H1 (cell line): Measurements from ENCODE around the gene BUB1B. TPM values are rescaled to one million over a fixed set of nuclear protein-coding genes. Genes with fewer than 3 reads are reported as not detected.

Source experiments
- CTCF ChIA-PET: fragments of 300-600 bp; sonication (Branson Sonifier 250); formaldehyde crosslinking; loops from one replicate; lab custom pipeline; 2021; ENCODE audit not compliant: partially characterized antibody; lab: Charles Lee
- POLR2A ChIA-PET: fragments of 300-600 bp; sonication (Branson Sonifier 250); formaldehyde crosslinking; loops from one replicate; lab custom pipeline; 2021; ENCODE audit warnings: inconsistent platforms; ENCODE audit not compliant: partially characterized antibody; lab: Charles Lee
- DNase-seq, 2 experiments: peaks; one replicate each; pipeline versions ENCODE4 v3.0.0 to v3.0.0-alpha.2; 2010 to 2022; ENCODE audit warnings: low spot score in 2 of 2, low read depth in 1 of 2, mixed read lengths in 1 of 2
- FAIRE-seq: peaks from 2 replicates; lab custom pipeline; 2011; peaks lifted over from hg19 to GRCh38; lab: Jason Lieb, UNC
- H2AFZ ChIP-seq: 2 replicates; pipeline ENCODE4 v1.8.1; 2012; ENCODE audit warnings: low read length, inconsistent platforms
- H2AK5ac ChIP-seq: 2 replicates; pipeline ENCODE4 v1.6.1; 2013; ENCODE audit warnings: low read depth, low read length
- H2BK120ac ChIP-seq: replicated peaks from 2 replicates; pipeline ENCODE3; 2013; ENCODE audit warnings: low read depth, low read length, inconsistent platforms
- H2BK12ac ChIP-seq: 2 replicates; pipeline ENCODE4 v1.6.1; 2013; ENCODE audit warnings: low read depth, low read length
- H2BK15ac ChIP-seq: 2 replicates; pipeline ENCODE4 v1.6.1; 2013; ENCODE audit warnings: low read length
- H2BK20ac ChIP-seq: 2 replicates; pipeline ENCODE4 v1.6.1; 2013; ENCODE audit warnings: low read length
- H2BK5ac ChIP-seq: 2 replicates; pipeline ENCODE4 v1.6.1; 2013; ENCODE audit warnings: low read depth, low read length
- H3K14ac ChIP-seq: 2 replicates; pipeline ENCODE4 v1.6.1; 2013; ENCODE audit warnings: inconsistent platforms; ENCODE audit not compliant: insufficient read length
- H3K18ac ChIP-seq: 2 replicates; pipeline ENCODE4 v1.6.1; 2013; ENCODE audit warnings: low read length; ENCODE audit errors: extremely low read depth
- H3K23ac ChIP-seq: 2 replicates; pipeline ENCODE4 v1.6.1; 2013; ENCODE audit warnings: inconsistent platforms; ENCODE audit not compliant: insufficient read length
- H3K23me2 ChIP-seq: 2 replicates; pipeline ENCODE4 v1.6.1; 2013; ENCODE audit warnings: low read depth, low read length
- H3K27ac ChIP-seq: 2 replicates; pipeline ENCODE4 v1.6.1; 2011; ENCODE audit warnings: low read depth, low read length, inconsistent platforms
- H3K27me3 ChIP-seq, 4 experiments: replicated peaks in 1 of 4; 1 replicate in 1 of 4; 2 replicates in 3 of 4; pipeline versions ENCODE4 v1.6.1 to v1.8.1; 2011 to 2013; ENCODE audit warnings: low read length in 3 of 4, mild to moderate bottlenecking in 3 of 4, inconsistent platforms in 2 of 4, mixed read lengths in 2 of 4, moderate library complexity in 1 of 4; ENCODE audit not compliant: control insufficient read depth in 3 of 4, insufficient read depth in 3 of 4; ENCODE audit errors: extremely low read depth in 1 of 4
- H3K36me3 ChIP-seq, 4 experiments: 2 replicates each; pipeline versions ENCODE4 v1.6.1 to v1.8.1; 2011 to 2013; ENCODE audit warnings: mild to moderate bottlenecking in 4 of 4, low read length in 3 of 4, moderate library complexity in 2 of 4, control low read depth in 1 of 4, inconsistent platforms in 1 of 4; ENCODE audit not compliant: insufficient read depth in 4 of 4, control insufficient read depth in 2 of 4
- H3K4ac ChIP-seq: replicated peaks from 2 replicates; pipeline ENCODE3; 2013; ENCODE audit warnings: low read length, low read depth, mixed read lengths, inconsistent platforms; ENCODE audit not compliant: insufficient read length
- H3K4me1 ChIP-seq, 4 experiments: replicated peaks in 1 of 4; 1 replicate in 1 of 4; 2 replicates in 3 of 4; pipeline versions ENCODE4 v1.6.1 to v1.8.1; 2011 to 2013; ENCODE audit warnings: low read length in 3 of 4, inconsistent platforms in 2 of 4, mixed read lengths in 1 of 4; ENCODE audit not compliant: insufficient read depth in 4 of 4, control insufficient read depth in 3 of 4
- H3K4me2 ChIP-seq, 2 experiments: 2 replicates each; pipeline versions ENCODE4 v1.6.1 to v1.8.1; 2011 to 2013; ENCODE audit warnings: low read depth in 2 of 2, low read length in 2 of 2, control low read depth in 1 of 2, inconsistent platforms in 1 of 2, mild to moderate bottlenecking in 1 of 2; ENCODE audit not compliant: insufficient read depth in 1 of 2
- H3K4me3 ChIP-seq, 4 experiments: fragments of 200-600, 300-600 bp in 1 of 4; sonication (generic), shearing (Covaris generic), sonication (Bioruptor Twin) in 1 of 4; 2 replicates each; pipeline versions ENCODE4 v1.5.1 to v1.8.1; 2011 to 2016; ENCODE audit warnings: low read length in 4 of 4, low read depth in 3 of 4, control low read depth in 2 of 4, inconsistent platforms in 2 of 4, mild to moderate bottlenecking in 2 of 4, mixed read lengths in 1 of 4, moderate library complexity in 1 of 4; ENCODE audit not compliant: insufficient read depth in 2 of 4; ENCODE audit errors: extremely low read depth in 1 of 4
- H3K56ac ChIP-seq: replicated peaks from 2 replicates; pipeline ENCODE3; 2013; ENCODE audit warnings: low read depth, mild to moderate bottlenecking, mixed read lengths, low read length, inconsistent platforms; ENCODE audit not compliant: insufficient read length
- H3K79me1 ChIP-seq: 2 replicates; pipeline ENCODE4 v1.6.1; 2013; ENCODE audit warnings: low read depth, low read length, control low read depth
- H3K79me2 ChIP-seq, 2 experiments: 2 replicates each; pipeline versions ENCODE4 v1.6.1 to v1.8.1; 2012 to 2013; ENCODE audit warnings: low read length in 2 of 2, mild to moderate bottlenecking in 2 of 2, inconsistent platforms in 1 of 2; ENCODE audit not compliant: insufficient read depth in 2 of 2, control insufficient read depth in 1 of 2
- H3K9ac ChIP-seq, 4 experiments: replicated peaks in 1 of 4; 1 replicate in 1 of 4; 2 replicates in 3 of 4; pipeline versions ENCODE4 v1.6.1 to v1.8.1; 2011 to 2013; ENCODE audit warnings: low read depth in 3 of 4, low read length in 3 of 4, control low read depth in 2 of 4, mild to moderate bottlenecking in 2 of 4, moderate library complexity in 2 of 4, inconsistent platforms in 1 of 4; ENCODE audit errors: extremely low read depth in 1 of 4
- H3K9me3 ChIP-seq, 2 experiments: 2 replicates each; pipeline versions ENCODE4 v1.6.1 to v1.8.1; 2012 to 2013; ENCODE audit warnings: mild to moderate bottlenecking in 2 of 2, moderate library complexity in 2 of 2, control low read depth in 1 of 2, inconsistent platforms in 1 of 2, low read depth in 1 of 2, low read length in 1 of 2, mixed read lengths in 1 of 2; ENCODE audit not compliant: insufficient read depth in 2 of 2
- H4K20me1 ChIP-seq, 2 experiments: replicated peaks in 1 of 2; 2 replicates each; pipeline versions ENCODE3 to v1.8.1; 2011 to 2013; ENCODE audit warnings: inconsistent platforms in 2 of 2, low read length in 2 of 2, mild to moderate bottlenecking in 1 of 2; ENCODE audit not compliant: insufficient read depth in 2 of 2, control insufficient read depth in 1 of 2
- H4K5ac ChIP-seq: 2 replicates; pipeline ENCODE4 v1.6.1; 2013; ENCODE audit warnings: low read length, low read depth, mixed read lengths, inconsistent platforms; ENCODE audit not compliant: insufficient read length
- H4K8ac ChIP-seq: 2 replicates; pipeline ENCODE4 v1.8.0; 2013; ENCODE audit warnings: mild to moderate bottlenecking, moderate library complexity, low read length, inconsistent platforms; ENCODE audit not compliant: insufficient read depth; ENCODE audit errors: extremely low read depth
- H4K91ac ChIP-seq: replicated peaks from 2 replicates; pipeline ENCODE3; 2013; ENCODE audit warnings: low read length, mixed read lengths, inconsistent platforms; ENCODE audit not compliant: insufficient read length
- ASH2L ChIP-seq: fragments of 200-600, 300-600 bp; sonication (generic); IDR thresholded peaks from one replicate; pipeline ENCODE4 v1.7.1; 2017; ENCODE audit warnings: low read length
- CBX5 ChIP-seq: fragments of 300-800, 300-1000 bp; sonication (generic); IDR thresholded peaks from 2 replicates; pipeline ENCODE4 v1.7.1; 2016; ENCODE audit warnings: antibody characterized with exemption, low read length, low read depth
- CEBPB ChIP-seq: IDR thresholded peaks from 2 replicates; pipeline ENCODE4 v1.6.1; 2012; ENCODE audit warnings: low read depth, low read length
- CHD2 ChIP-seq: IDR thresholded peaks from 2 replicates; pipeline ENCODE4 v1.6.1; 2012; ENCODE audit warnings: low read length, improper control_type of control experiment
- GABPA ChIP-seq: IDR thresholded peaks from 2 replicates; pipeline ENCODE4 v1.6.1; 2011; ENCODE audit warnings: mild to moderate bottlenecking, low read length, moderate library complexity, borderline replicate concordance; ENCODE audit not compliant: insufficient read depth
- HDAC2 ChIP-seq, 2 experiments: fragments of 300-600 bp in 1 of 2; sonication (generic) in 1 of 2; IDR thresholded peaks; 2 replicates each; pipeline ENCODE4 v1.6.1; 2011 to 2012; ENCODE audit warnings: low read depth in 2 of 2, low read length in 2 of 2, mild to moderate bottlenecking in 2 of 2, moderate library complexity in 2 of 2, borderline replicate concordance in 1 of 2, inconsistent platforms in 1 of 2
- NANOG ChIP-seq: IDR thresholded peaks from 2 replicates; pipeline ENCODE4 v1.6.1; 2011; ENCODE audit warnings: low read length, low read depth, mild to moderate bottlenecking, inconsistent platforms; ENCODE audit not compliant: insufficient read depth, poor library complexity, severe bottlenecking
- SRF ChIP-seq: IDR thresholded peaks from 2 replicates; pipeline ENCODE4 v1.6.1; 2011; ENCODE audit warnings: mild to moderate bottlenecking, low read depth, low read length, moderate library complexity
- TEAD4 ChIP-seq: IDR thresholded peaks from 2 replicates; pipeline ENCODE4 v1.6.1; 2012; ENCODE audit warnings: low read depth, low read length, inconsistent platforms, mixed read lengths
- WGBS, 2 experiments: shearing (Covaris generic) in 1 of 2; methylation state at CpG; one replicate each; pipeline versions ENCODE4 v1.1.6 to v1.1.7; 2013 to 2015; ENCODE audit warnings: low lambda C conversion rate in 2 of 2, mixed read lengths in 2 of 2, inconsistent platforms in 1 of 2, low coverage in 1 of 2, missing lambda C conversion rate in 1 of 2; ENCODE audit not compliant: insufficient replicate concordance in 2 of 2, insufficient coverage in 1 of 2, insufficient read length in 1 of 2; ENCODE audit errors: extremely low coverage in 1 of 2, missing lambda C conversion rate in 1 of 2; 5-methylcytosine and 5-hydroxymethylcytosine counted together
- polyA plus RNA-seq, 7 experiments: library from polyadenylated mRNA; depleted of rRNA in 3 of 7; stranded (reverse) in 5 of 7; unstranded in 2 of 7; fragments of >200 nt in 5 of 7; fragments of 200-250 nt in 2 of 7; gene quantifications; 1 replicate in 5 of 7; 2 replicates in 1 of 7; 4 replicates in 1 of 7; pipeline versions ENCODE4 v1.2.1 to v1.2.3, GENCODE V29; 2011 to 2013; ENCODE audit warnings: missing spikeins in 2 of 7, mixed read lengths in 2 of 7
- total RNA-seq: library from RNA; stranded (reverse); fragmentation: NEBNext Ultra II Directional; extraction: Animal tissue kit (Norgen Biotek cat#: 25700); gene quantifications from 2 replicates; pipeline ENCODE4 v1.2.1, GENCODE V29; 2021
- TF ChIP-seq, protein P1 (sequence below): IDR thresholded peaks from 2 replicates; pipeline ENCODE4 v1.6.1; 2012; ENCODE audit warnings: low read length, inconsistent platforms

The BUB1B gene
- total and polyA plus RNA-seq, 2 of the 8 experiments (the other 6 are each of a cell fraction or from before 2014, with no cell fraction given): 48.9 to 144 TPM

- H3K4me3 ChIP-seq: no peak overlapping the region
- no peak overlapping the region for H4K8ac ChIP-seq
- no peak overlapping the region for H4K5ac ChIP-seq
- peaks cover 8% of the 10 kb centered on the region for H3K23me2 ChIP-seq
- no peak overlapping the region for H2BK120ac ChIP-seq
- peaks cover 15 to 29% (median 22%) of the 10 kb centered on the region in 4 experiments for H3K4me1 ChIP-seq
- CTCF ChIA-PET: interaction anchor here (1.3 to 16.9 kb wide), 4 partner anchors 49 to 115 kb away, joined by 4 to 249 read pairs (median 28); partner anchors contain the start of gene BMF
- POLR2A ChIA-PET: interaction anchor here (1.1 to 11.5 kb wide), 4 partner anchors 11 to 122 kb away, joined by 3 to 143 read pairs (median 10); partner anchors contain the start of gene BMF
- peak overlapping the region; percentile 30; the same call in 1 of the 2 replicates for H2BK12ac ChIP-seq
- no peak overlapping the region for H3K4ac ChIP-seq
- H4K20me1 ChIP-seq: peaks cover 3 to 5% of the 10 kb centered on the region in 2 experiments
- no peak overlapping the region for H3K27ac ChIP-seq
- no peak for DNase-seq
- peak overlapping the region; percentile 9; the same call in 1 of the 2 replicates for H2BK5ac ChIP-seq
- no peak overlapping the region for H2AK5ac ChIP-seq
- no peak overlapping the region for H3K14ac ChIP-seq
- no peaks in the 10 kb centered on the region for H3K27me3 ChIP-seq
- no peak overlapping the region for H2BK15ac ChIP-seq
- 96% methylated on average over 7 of the region's 7 CpGs; no CpG with 5 or more reads in 1 of the 2 experiments for WGBS, 2 experiments
- H3K36me3 ChIP-seq: no peaks in the 10 kb centered on the region
- H2AFZ ChIP-seq: peak overlapping the region; percentile 21; the same call in 1 of the 2 replicates
- no peaks in the 10 kb centered on the region for H3K9me3 ChIP-seq
- no peak overlapping the region for H3K9ac ChIP-seq
- no peaks in the 10 kb centered on the region for H3K79me1 ChIP-seq
- H3K56ac ChIP-seq: no peak overlapping the region
- peak overlapping the region; percentile 10 for H3K18ac ChIP-seq
- H4K91ac ChIP-seq: peak overlapping the region; percentile 38
- 0 out of 2 replicates have a peak overlapping the region, but pooled peaks have one; percentile 95 for H2BK20ac ChIP-seq
- H3K79me2 ChIP-seq: peaks cover 18 to 20% of the 10 kb centered on the region in 2 experiments
- H3K4me2 ChIP-seq: no peak overlapping the region
- FAIRE-seq: no peak
- H3K23ac ChIP-seq: no peak overlapping the region
- TF ChIP-seq CHD2 (no peak), ASH2L (no peak), TEAD4 (no peak), CBX5 (no peak), HDAC2 (IDR thresholded peaks at IDR 0.05; ENCODE audit: borderline replicate concordance in 1 of 2, low read depth in 2 of 2, low read length in 2 of 2) (no peak), GABPA (no peak), SRF (no peak), NANOG (no peak), CEBPB (no peak)
- TF ChIP-seq, protein P1, sequence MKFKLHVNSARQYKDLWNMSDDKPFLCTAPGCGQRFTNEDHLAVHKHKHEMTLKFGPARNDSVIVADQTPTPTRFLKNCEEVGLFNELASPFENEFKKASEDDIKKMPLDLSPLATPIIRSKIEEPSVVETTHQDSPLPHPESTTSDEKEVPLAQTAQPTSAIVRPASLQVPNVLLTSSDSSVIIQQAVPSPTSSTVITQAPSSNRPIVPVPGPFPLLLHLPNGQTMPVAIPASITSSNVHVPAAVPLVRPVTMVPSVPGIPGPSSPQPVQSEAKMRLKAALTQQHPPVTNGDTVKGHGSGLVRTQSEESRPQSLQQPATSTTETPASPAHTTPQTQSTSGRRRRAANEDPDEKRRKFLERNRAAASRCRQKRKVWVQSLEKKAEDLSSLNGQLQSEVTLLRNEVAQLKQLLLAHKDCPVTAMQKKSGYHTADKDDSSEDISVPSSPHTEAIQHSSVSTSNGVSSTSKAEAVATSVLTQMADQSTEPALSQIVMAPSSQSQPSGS: no peak
These were observed 3.0 kb upstream of the BUB1B start for GRCh38 chr15:40157778-40158447.
